ENCODE measurements around the gene CTIF.

GRCh38 chr18:48749768-48750167, 210.9 kb downstream of the CTIF start:
- TF ChIP-seq POLR2A (IDR thresholded peaks at IDR 0.05; ENCODE audit: low read depth, low read length) (no peak), TAF1 (IDR thresholded peaks at IDR 0.05; ENCODE audit: borderline replicate concordance, low read depth, low read length) (no peak)
